GM18951 (cell line): ENCODE results near the gene ADGRV1.
"Not testable (repeated sequence)": the region's sequence is repeated elsewhere in the genome, so short reads cannot be mapped to it uniquely, and the experiment has no call there.

Source experiments
- POLR2A ChIP-seq: IDR thresholded peaks from 4 replicates; pipeline ENCODE4 v1.6.1; 2011; ENCODE audit warnings: mild to moderate bottlenecking; ENCODE audit not compliant: insufficient read length, insufficient read depth; ENCODE audit errors: extremely low read depth
- in situ Hi-C: fragments of 300-500 bp; cut with MboI; formaldehyde crosslinking; loops from one replicate; pipeline ENCODE4 v1.12.0; 2022; ENCODE audit warnings: low sequenced_read_pairs, mixed read lengths, inconsistent platforms; ENCODE audit not compliant: unreplicated experiment

Gene ADGRV1

DNA sequence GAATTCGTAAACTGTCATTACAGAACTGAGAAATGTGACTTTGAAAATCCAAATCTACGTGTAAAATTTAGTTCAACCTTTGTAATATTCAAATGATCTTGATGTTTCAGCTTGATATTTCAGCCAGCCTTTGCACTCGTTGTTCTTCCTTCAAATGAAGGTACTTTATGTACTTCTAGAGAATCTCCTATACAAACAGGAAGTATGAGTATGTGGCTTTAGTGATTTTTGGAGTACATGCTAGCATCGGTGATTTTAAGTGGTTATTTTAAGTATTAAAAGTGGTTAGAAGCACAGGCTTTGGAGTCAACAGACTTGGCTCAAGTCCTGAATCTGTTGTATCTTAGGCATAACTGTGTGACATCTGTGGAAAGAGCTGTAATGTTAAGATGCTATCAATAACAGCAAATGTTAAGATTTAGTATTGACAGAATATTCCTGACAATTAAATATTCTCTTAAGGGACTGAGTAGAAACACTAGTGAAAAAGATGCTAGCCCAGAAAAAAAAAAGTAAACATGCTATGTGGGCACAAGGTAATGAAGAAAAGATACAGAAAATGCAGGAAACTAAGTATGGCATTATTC is 398.0 kb downstream of the ADGRV1 start:
- in situ Hi-C loops: no loop called here
- TF ChIP-seq POLR2A: no peak

DNA sequence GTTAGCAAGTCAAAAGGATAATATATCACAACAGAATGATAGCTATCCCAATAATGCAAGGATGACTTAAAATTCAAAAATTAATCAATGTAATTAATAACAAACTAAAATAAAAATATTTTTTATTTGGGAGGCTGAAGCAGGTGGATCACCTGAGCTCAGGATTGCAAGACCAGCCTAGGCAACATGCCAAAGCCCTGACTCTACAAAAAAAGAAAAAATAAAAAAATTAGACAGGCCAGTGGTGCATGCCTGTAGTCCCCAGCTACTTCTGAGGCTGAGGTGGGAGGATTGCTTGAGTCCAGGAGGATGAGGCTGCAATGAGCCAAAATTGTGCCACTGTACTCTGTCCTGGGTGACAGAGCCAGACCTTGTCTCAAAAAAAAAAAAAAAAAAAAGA is 399.3 kb downstream of the ADGRV1 start:
- in situ Hi-C loops: no loop called here
- TF ChIP-seq POLR2A: no peak

DNA sequence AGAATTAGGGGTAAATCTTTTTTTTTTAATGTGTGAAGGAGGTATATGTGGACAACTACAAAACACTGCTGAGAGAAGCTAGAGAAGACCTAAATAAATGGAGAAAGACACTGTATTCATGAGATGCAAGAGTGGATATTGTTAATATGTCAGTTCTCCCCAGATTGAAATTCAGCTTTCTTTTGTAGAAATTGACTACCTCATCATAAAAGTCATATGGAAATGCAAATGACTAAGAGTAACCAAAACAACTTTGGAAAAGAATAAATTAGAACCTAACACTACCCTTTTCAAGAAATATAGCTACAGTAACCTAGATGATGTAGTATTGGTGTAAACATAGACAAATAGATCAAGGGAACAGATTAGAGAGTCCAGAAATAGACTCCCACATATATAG is 400.7 kb downstream of the ADGRV1 start:
- no peak for TF ChIP-seq POLR2A
- in situ Hi-C loops: no loop called here

DNA sequence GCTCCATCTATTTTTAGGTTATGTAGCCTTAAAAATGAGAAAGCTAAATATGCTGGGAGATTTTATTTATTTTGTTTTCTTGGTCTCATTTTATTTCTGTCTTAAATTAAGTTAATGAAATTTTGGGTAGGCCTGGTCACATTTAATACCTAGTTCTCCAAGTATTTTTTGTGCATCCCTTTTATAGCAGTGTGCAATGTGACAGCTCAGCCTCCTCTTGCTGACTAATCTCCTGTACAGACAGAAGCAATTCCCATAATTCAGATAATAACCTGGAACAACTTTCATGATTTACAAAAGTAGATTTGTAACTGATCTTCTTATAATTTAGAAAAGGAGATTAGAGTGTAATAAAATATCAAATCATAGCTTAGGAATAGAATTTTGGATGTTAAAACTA is 403.9 kb downstream of the ADGRV1 start:
- no peak for TF ChIP-seq POLR2A
- in situ Hi-C loops: no loop called here

GRCh38 chr5:90965110-90965685 is 406.6 kb downstream of the ADGRV1 start:
- no peak for TF ChIP-seq POLR2A
- in situ Hi-C loops: no loop called here

GRCh38 chr5:90967443-90967842 is 408.8 kb downstream of the ADGRV1 start:
- in situ Hi-C loops: no loop called here
- TF ChIP-seq POLR2A: no peak

- TF ChIP-seq POLR2A: no peak
- in situ Hi-C loops: no loop called here
Measured at GRCh38 chr5:90967851-90968250, 409.3 kb downstream of the ADGRV1 start.

DNA sequence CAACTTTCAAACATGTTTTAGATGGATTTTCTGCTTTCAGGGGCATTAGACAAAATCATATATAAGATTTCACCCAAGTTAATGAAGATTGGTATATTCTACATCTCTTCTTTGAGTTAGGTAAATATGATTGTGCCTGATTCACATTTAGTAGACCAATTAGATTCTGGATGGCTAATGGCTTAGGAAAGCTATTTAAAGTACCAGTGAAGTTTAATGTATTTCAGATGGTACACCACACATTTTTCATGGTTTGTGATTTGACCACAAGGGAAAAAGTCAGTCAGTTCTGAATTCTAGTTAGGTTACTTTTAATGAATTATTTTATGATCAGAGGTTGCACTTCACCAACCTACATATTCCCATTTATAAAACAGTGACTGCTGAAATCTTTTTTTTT is 409.7 kb downstream of the ADGRV1 start:
- TF ChIP-seq POLR2A: no peak
- in situ Hi-C loops: no loop called here

GRCh38 chr5:90969945-90970344 is 411.3 kb downstream of the ADGRV1 start:
- in situ Hi-C loops: not testable (repeated sequence)

GRCh38 chr5:90981177-90981576 is 422.6 kb downstream of the ADGRV1 start:
- in situ Hi-C loops: no loop called here
- TF ChIP-seq POLR2A: no peak

- in situ Hi-C loops: no loop called here
- TF ChIP-seq POLR2A: no peak
Measured at GRCh38 chr5:90981821-90982220, 423.2 kb downstream of the ADGRV1 start.

DNA sequence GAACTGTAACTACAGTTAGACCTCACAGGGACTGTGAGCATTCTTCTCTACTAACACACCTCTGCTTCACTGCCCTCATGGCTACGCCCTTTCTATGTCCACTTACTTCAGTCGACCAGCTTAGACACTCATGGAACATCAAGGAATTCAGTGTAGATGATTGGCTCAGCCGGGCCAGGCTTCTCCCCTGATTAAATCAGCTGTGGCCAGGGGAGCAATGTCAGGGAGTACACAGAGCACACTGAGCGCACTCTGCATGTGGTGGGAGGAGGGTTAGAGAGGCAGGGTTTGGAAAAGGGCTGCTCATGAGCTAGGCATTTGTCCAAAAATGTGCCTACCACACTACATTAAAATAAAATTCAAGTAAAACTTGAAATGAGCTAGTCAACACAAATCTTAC is 424.0 kb downstream of the ADGRV1 start:
- TF ChIP-seq POLR2A: no peak
- in situ Hi-C loops: no loop called here

DNA sequence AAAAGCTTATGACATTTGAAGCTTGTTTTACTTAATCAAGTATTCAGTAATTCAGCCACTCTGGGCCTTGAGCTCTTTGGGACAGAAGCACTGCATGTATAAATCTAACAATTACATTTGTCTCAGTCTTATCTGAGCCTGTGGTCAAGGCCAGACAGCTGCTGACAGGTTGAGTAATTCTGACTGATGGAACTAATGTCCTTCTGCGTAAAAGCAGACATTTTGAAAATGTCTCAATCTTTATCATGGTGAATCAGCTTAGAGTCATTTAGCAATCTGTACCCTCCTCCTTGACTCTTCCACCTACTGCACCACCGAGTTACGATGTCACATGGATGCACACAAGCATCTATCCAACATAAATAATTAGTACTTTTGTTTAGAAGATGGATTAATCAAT is 424.6 kb downstream of the ADGRV1 start:
- in situ Hi-C loops: no loop called here
- TF ChIP-seq POLR2A: no peak

DNA sequence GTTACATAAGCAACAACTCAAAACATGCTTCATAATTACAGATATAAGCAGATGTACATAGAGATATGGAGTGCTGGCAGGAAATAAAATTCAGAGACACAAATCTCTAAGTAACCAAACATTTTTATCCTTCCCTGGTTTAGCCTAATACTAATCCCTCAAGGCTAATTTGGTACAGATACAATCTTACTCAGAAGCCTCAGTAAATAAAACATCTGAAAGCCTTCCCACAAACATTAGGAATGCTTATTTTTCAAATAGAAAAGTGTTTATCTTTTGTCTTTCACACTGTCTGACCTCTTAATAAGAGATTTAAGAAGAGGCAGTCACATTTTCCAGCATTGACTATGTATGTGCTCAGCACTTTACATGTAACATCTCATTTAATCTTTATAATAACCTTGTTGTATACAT is 425.1 kb downstream of the ADGRV1 start:
- in situ Hi-C loops: no loop called here
- TF ChIP-seq POLR2A: no peak

DNA sequence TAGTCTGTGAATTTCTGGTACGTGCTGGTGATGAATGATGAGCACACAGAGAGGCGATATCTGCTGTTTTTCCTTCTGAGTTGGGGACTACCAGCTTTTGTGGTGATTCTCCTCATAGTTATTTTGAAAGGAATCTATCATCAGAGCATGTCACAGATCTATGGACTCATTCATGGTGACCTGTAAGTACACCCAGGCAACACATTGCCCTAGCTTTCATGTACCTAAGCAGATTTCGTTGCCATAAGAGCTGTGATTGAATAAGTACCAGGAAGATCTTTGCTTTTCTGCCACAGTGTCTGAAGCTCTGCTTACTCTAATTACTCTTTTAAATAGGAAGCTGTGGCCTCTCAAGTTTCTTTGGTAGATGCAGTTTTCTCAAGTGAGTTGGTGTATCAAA is 426.7 kb downstream of the ADGRV1 start:
- in situ Hi-C loops: no loop called here
- no peak for TF ChIP-seq POLR2A
